Lung (tissue), 12 donors: ENCODE data around the gene CPNE6. TPM values are rescaled to one million over a fixed set of nuclear protein-coding genes. Genes with fewer than 3 reads are reported as not detected.

Experiments used
- ATAC-seq: fragments of 200-7000 bp; cut with Tn5 transposase; one replicate; pipeline ENCODE4 v1.9.1; 2020; ENCODE audit warnings: moderate number of reproducible peaks; ENCODE audit not compliant: insufficient read depth, low FRiP score
- DNase-seq, 3 donors: peaks; one replicate each; pipeline ENCODE4 v3.0.0-alpha.2; 2013 to 2017
- H3K27ac ChIP-seq, 2 donors: one replicate each; pipeline ENCODE4 v1.5.1; 2013; ENCODE audit warnings: mild to moderate bottlenecking in 2 of 2, moderate library complexity in 2 of 2, control low read depth in 1 of 2, inconsistent platforms in 1 of 2, low read depth in 1 of 2, low read length in 1 of 2
- H3K27me3 ChIP-seq, 3 donors: one replicate each; pipeline ENCODE4 v1.5.1; 2013; ENCODE audit warnings: low read length in 2 of 3; ENCODE audit not compliant: control insufficient read depth in 3 of 3, insufficient read depth in 3 of 3
- H3K36me3 ChIP-seq, 4 donors: one replicate each; pipeline ENCODE4 v1.5.1; 2013; ENCODE audit warnings: low read length in 4 of 4, mild to moderate bottlenecking in 1 of 4, moderate library complexity in 1 of 4; ENCODE audit not compliant: control insufficient read depth in 4 of 4, insufficient read depth in 4 of 4
- H3K4me1 ChIP-seq, 5 donors: one replicate each; pipeline ENCODE4 v1.5.1; 2013; ENCODE audit warnings: low read length in 5 of 5, mild to moderate bottlenecking in 2 of 5, moderate library complexity in 1 of 5; ENCODE audit not compliant: control insufficient read depth in 5 of 5, insufficient read depth in 5 of 5
- H3K4me3 ChIP-seq: one replicate; pipeline ENCODE4 v1.5.1; 2013; ENCODE audit warnings: mild to moderate bottlenecking, control low read depth, moderate library complexity
- H3K9ac ChIP-seq, 2 donors: one replicate each; pipeline ENCODE4 v1.5.1; 2013; ENCODE audit warnings: low read length in 2 of 2, control low read depth in 1 of 2; ENCODE audit not compliant: insufficient read depth in 1 of 2
- H3K9me3 ChIP-seq, 4 donors: one replicate each; pipeline ENCODE4 v1.5.1; 2013; ENCODE audit warnings: low read length in 3 of 4, mild to moderate bottlenecking in 1 of 4, moderate library complexity in 1 of 4; ENCODE audit not compliant: control insufficient read depth in 4 of 4, insufficient read depth in 3 of 4
- WGBS, 2 donors: extraction: QIAGEN DNeasy Blood & Tissue Kit; methylation state at CpG; one replicate each; pipeline ENCODE4 v1.1.7; 2013; 5-methylcytosine and 5-hydroxymethylcytosine counted together
- polyA plus RNA-seq, 2 donors: library from polyadenylated mRNA; stranded (reverse); fragments of 200-250 nt; gene quantifications; one replicate each; pipeline ENCODE4 v1.2.1, GENCODE V29; 2013
- total RNA-seq, 2 donors: library from RNA; depleted of rRNA in 1 of 2; stranded (reverse); fragments of >200 nt in 1 of 2; gene quantifications; one replicate each; pipeline ENCODE4 v1.2.1, GENCODE V29; 2014 to 2021
- TF ChIP-seq, protein P1 (sequence below): IDR thresholded peaks from 2 replicates; pipeline ENCODE4 v1.5.1; 2012; ENCODE audit warnings: mild to moderate bottlenecking; ENCODE audit errors: control extremely low read depth, extremely low read depth
- donor health status: control.
- donor health status: control.
- donor health status: Bipolar disorder and iron deficiency.
- donor health status: healthy.
- donor health status: DM: yes; HTN: yes; CAD: no.

Gene CPNE6
- total and polyA plus RNA-seq, 4 donors = not detected

GRCh38 chr14:24095271-24096068 is 24.1 kb downstream of the CPNE6 start:
- peak; percentile 47 to 55 (median 47) for DNase-seq
- ATAC-seq = no peak
- Histone ChIP-seq H3K36me3 (peaks cover 0 to 18% (median 2%) of the 10 kb centered on the region in 4 donors), H3K27ac (peak overlapping the region in 1 of 2 donors; percentile 98), H3K27me3 (no peaks in the 10 kb centered on the region), H3K9ac (peak overlapping the region; percentile 66 to 78), H3K9me3 (no peaks in the 10 kb centered on the region), H3K4me3 (peak overlapping the region; percentile 71), H3K4me1 (peaks cover 0 to 17% (median 6%) of the 10 kb centered on the region in 5 donors)
- 41 to 45% methylated on average over 12 of the region's 12 CpGs for WGBS, 2 donors
- TF ChIP-seq, protein P1, sequence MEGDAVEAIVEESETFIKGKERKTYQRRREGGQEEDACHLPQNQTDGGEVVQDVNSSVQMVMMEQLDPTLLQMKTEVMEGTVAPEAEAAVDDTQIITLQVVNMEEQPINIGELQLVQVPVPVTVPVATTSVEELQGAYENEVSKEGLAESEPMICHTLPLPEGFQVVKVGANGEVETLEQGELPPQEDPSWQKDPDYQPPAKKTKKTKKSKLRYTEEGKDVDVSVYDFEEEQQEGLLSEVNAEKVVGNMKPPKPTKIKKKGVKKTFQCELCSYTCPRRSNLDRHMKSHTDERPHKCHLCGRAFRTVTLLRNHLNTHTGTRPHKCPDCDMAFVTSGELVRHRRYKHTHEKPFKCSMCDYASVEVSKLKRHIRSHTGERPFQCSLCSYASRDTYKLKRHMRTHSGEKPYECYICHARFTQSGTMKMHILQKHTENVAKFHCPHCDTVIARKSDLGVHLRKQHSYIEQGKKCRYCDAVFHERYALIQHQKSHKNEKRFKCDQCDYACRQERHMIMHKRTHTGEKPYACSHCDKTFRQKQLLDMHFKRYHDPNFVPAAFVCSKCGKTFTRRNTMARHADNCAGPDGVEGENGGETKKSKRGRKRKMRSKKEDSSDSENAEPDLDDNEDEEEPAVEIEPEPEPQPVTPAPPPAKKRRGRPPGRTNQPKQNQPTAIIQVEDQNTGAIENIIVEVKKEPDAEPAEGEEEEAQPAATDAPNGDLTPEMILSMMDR = no peak

- no peaks in the 10 kb centered on the region for H3K27me3 ChIP-seq
- no peak overlapping the region for H3K4me3 ChIP-seq
- H3K9ac ChIP-seq = no peak overlapping the region
- no peaks in the 10 kb centered on the region for H3K9me3 ChIP-seq
- H3K36me3 ChIP-seq = peaks cover 0 to 24% (median 4%) of the 10 kb centered on the region in 4 donors
- TF ChIP-seq, protein P1 = no peak
- peaks cover 0 to 17% (median 6%) of the 10 kb centered on the region in 5 donors for H3K4me1 ChIP-seq
- 94 to 96% methylated on average over 8 of the region's 8 CpGs for WGBS, 2 donors
- no peak for DNase-seq
- H3K27ac ChIP-seq = no peak overlapping the region
- ATAC-seq = no peak
These were observed 25.3 kb downstream of the CPNE6 start for GRCh38 chr14:24096545-24097181.

GRCh38 chr14:24098229-24098926 is 27.0 kb downstream of the CPNE6 start:
- Histone ChIP-seq H3K27me3 (no peaks in the 10 kb centered on the region), H3K36me3 (peaks cover 0 to 32% (median 5%) of the 10 kb centered on the region in 4 donors), H3K27ac (no peak overlapping the region), H3K4me3 (no peak overlapping the region), H3K9ac (no peak overlapping the region), H3K4me1 (peaks cover 0 to 17% (median 6%) of the 10 kb centered on the region in 5 donors), H3K9me3 (no peaks in the 10 kb centered on the region)
- WGBS, 2 donors = 96 to 97% methylated on average over 16 of the region's 16 CpGs
- DNase-seq (no peak), ATAC-seq (no peak)
- TF ChIP-seq, protein P1 = no peak
